Measurements from ENCODE around the gene IMPA2.
"Not testable (repeated sequence)": the region's sequence is repeated elsewhere in the genome, so short reads cannot be mapped to it uniquely, and the experiment has no call there.

IMPA2 gene

GRCh38 chr18:11969904-11970835, 11.1 kb upstream of the IMPA2 start:
- no peak overlapping the region for H3K27ac ChIP-seq (ENCODE audit: low read depth, low read length)

DNA sequence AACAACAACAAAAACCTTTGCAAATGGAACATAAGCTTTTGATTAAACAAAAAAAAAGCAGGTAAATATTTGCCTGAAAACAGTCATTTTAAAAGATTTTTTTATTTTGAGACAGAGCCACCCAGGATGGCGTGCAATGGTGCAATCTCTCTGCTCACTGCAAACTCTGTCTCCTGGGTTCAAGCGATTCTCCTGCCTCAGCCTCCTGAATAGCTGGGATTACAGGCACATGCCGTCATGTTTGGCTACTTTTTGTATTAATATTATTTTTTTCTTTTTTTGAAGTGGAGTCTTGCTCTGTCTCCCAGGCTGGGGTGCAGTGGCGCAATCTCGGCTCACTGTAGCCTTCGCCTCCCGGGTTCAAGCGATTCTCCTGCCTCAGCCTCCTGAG, 10.5 kb upstream of the IMPA2 start:
- not testable (repeated sequence) for H3K9me3 ChIP-seq (ENCODE audit: insufficient read depth, low read length); H3K9me2 ChIP-seq (replicated peaks; ENCODE audit: insufficient read depth, low read length); H3K79me2 ChIP-seq (ENCODE audit: insufficient read depth, low read length); H3F3A ChIP-seq (ENCODE audit: insufficient read depth); H3K4me2 ChIP-seq (ENCODE audit: low read depth, low read length, poor library complexity, severe bottlenecking); H3K27ac ChIP-seq (ENCODE audit: low read depth, low read length); H4K20me1 ChIP-seq (ENCODE audit: low read depth, low read length); H3K36me3 ChIP-seq (ENCODE audit: low read length); H2AFZ ChIP-seq (ENCODE audit: low read depth, low read length, severe bottlenecking); H3K27me3 ChIP-seq (ENCODE audit: low read length); H3K9ac ChIP-seq (ENCODE audit: low read length); H3K4me3 ChIP-seq (ENCODE audit: insufficient read depth, low read length, poor library complexity, severe bottlenecking)

More at GRCh38 chr18:11969904-11970835, 11.1 kb upstream of the IMPA2 start:
- Histone ChIP-seq H3K9me3 (ENCODE audit: insufficient read depth, low read length) (no peaks in the 10 kb centered on the region), H4K20me1 (ENCODE audit: low read depth, low read length) (no peaks in the 10 kb centered on the region), H3K4me2 (ENCODE audit: low read depth, low read length, poor library complexity, severe bottlenecking) (no peak overlapping the region), H2AFZ (ENCODE audit: low read depth, low read length, severe bottlenecking) (no peak overlapping the region), H3K36me3 (ENCODE audit: low read length) (no peaks in the 10 kb centered on the region), H3K9ac (ENCODE audit: low read length) (no peak overlapping the region), H3K4me3 (ENCODE audit: insufficient read depth, low read length, poor library complexity, severe bottlenecking) (no peak overlapping the region), H3K9me2 (replicated peaks; ENCODE audit: insufficient read depth, low read length) (no peaks in the 10 kb centered on the region), H3F3A (ENCODE audit: insufficient read depth) (no peaks in the 10 kb centered on the region), H3K79me2 (ENCODE audit: insufficient read depth, low read length) (no peaks in the 10 kb centered on the region), H3K27me3 (ENCODE audit: low read length) (no peaks in the 10 kb centered on the region)
- TF ChIP-seq EZH2phosphoT487 (conservative IDR thresholded peaks at IDR 0.05; ENCODE audit: low read length) = no peak
- TF ChIP-seq CTCF (IDR thresholded peaks at IDR 0.05; ENCODE audit: insufficient read depth, low read length, poor library complexity, severe bottlenecking) = no peak

DNA sequence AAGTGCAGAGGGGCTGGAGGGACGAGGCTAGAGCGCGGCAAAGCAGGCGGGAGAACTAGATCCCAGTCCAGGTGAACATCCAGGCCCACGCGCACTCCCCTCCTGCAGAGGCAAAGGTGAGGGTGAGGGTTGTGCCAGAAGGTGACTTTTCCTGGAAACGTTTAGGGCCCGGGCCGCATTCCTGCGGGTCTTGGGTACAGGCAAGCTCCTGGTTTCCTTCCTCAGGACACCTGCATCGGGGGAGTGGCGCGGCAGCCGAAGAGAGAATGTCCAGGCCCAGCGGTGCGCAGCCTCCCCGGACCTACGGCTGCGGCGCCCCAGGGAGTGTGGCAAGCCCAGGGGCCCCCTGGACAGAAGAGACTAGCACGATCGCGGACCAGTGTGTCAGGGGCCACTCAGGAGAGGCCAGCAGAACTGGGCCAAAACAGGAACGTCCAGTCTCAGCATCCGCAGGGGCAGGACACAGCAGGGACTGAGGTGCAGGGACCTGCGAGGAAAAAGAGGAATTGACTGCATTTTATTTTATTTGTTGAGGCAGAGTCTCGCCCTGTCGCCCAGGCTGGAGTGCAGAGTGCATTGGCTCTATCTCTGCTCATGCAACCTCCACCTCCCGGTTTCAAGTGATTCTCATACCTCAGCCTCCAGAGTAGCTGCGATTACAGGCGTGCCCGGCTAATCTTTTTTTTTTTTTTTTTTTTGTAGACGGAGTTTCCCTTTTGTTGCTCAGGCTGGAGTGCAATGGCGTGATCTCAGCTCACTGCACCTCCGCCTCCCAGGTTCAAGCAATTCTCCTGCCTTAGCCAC, 8.7 kb upstream of the IMPA2 start:
- Histone ChIP-seq H3K27ac (ENCODE audit: low read depth, low read length) (no peak overlapping the region), H3K9me2 (replicated peaks; ENCODE audit: insufficient read depth, low read length) (no peaks in the 10 kb centered on the region), H4K20me1 (ENCODE audit: low read depth, low read length) (no peaks in the 10 kb centered on the region), H3K27me3 (ENCODE audit: low read length) (no peaks in the 10 kb centered on the region), H3K79me2 (ENCODE audit: insufficient read depth, low read length) (no peaks in the 10 kb centered on the region), H3F3A (ENCODE audit: insufficient read depth) (no peaks in the 10 kb centered on the region), H3K9me3 (ENCODE audit: insufficient read depth, low read length) (no peaks in the 10 kb centered on the region), H3K4me2 (ENCODE audit: low read depth, low read length, poor library complexity, severe bottlenecking) (no peak overlapping the region), H3K9ac (ENCODE audit: low read length) (no peak overlapping the region), H2AFZ (ENCODE audit: low read depth, low read length, severe bottlenecking) (no peak overlapping the region), H3K4me3 (ENCODE audit: insufficient read depth, low read length, poor library complexity, severe bottlenecking) (no peak overlapping the region), H3K36me3 (ENCODE audit: low read length) (no peaks in the 10 kb centered on the region)
- TF ChIP-seq EZH2phosphoT487 (conservative IDR thresholded peaks at IDR 0.05; ENCODE audit: low read length) (no peak), CTCF (IDR thresholded peaks at IDR 0.05; ENCODE audit: insufficient read depth, low read length, poor library complexity, severe bottlenecking) (no peak)

All from SU-DHL-6 (cell line).